ENCODE results near the gene GAB2.
"Not testable (repeated sequence)": the region's sequence is repeated elsewhere in the genome, so short reads cannot be mapped to it uniquely, and the experiment has no call there.

- not testable (repeated sequence) for TF ChIP-seq CTCF, EP300 (IDR thresholded peaks at IDR 0.05)
These were observed 60.2 kb downstream of the GAB2 start for GRCh38 chr11:78357425-78357824.

All from stomach (tissue), 4 donors.